ENCODE data around the gene CTXN2. TPM values are rescaled to one million over a fixed set of nuclear protein-coding genes. Genes with fewer than 3 reads are reported as not detected.

Gene CTXN2
- total RNA-seq, 1 donor from 2014 or later = not detected

DNA sequence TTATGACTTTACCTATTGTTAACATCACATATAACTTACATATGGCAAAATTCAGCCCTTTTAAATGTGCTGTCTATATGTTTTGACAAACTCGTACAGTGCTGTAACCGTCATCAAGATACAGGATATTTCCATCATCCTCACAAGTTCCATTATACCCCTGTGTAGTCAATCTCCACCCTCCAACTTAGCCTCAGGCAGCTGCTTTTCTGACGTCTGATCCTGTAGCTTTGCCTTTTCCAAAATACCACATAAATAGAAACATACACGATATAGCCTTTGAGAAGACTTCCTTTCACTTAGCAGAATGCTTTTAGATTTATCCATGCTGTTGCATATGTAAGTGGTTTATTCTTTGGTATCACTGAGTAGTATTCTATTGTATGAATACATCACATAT is 61.7 kb downstream of the CTXN2 start:
- no peak for ATAC-seq
- Histone ChIP-seq H3K4me3 (no peak overlapping the region), H3K36me3 (no peaks in the 10 kb centered on the region), H3K4me1 (no peaks in the 10 kb centered on the region), H3K27ac (no peak overlapping the region), H3K9me3 (no peaks in the 10 kb centered on the region), H3K27me3 (ENCODE audit: low read depth) (no peaks in the 10 kb centered on the region)
- intact Hi-C loops (cut with DNase I) = no loop called here
- TF ChIP-seq, protein P1, sequence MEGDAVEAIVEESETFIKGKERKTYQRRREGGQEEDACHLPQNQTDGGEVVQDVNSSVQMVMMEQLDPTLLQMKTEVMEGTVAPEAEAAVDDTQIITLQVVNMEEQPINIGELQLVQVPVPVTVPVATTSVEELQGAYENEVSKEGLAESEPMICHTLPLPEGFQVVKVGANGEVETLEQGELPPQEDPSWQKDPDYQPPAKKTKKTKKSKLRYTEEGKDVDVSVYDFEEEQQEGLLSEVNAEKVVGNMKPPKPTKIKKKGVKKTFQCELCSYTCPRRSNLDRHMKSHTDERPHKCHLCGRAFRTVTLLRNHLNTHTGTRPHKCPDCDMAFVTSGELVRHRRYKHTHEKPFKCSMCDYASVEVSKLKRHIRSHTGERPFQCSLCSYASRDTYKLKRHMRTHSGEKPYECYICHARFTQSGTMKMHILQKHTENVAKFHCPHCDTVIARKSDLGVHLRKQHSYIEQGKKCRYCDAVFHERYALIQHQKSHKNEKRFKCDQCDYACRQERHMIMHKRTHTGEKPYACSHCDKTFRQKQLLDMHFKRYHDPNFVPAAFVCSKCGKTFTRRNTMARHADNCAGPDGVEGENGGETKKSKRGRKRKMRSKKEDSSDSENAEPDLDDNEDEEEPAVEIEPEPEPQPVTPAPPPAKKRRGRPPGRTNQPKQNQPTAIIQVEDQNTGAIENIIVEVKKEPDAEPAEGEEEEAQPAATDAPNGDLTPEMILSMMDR (IDR thresholded peaks at IDR 0.05) = no peak
- no peak for DNase-seq

Other genes starting within 250 kb of the CTXN2 start
- not detected for gene SLC24A5, start 70.7 kb upstream of the CTXN2 start, total RNA-seq
- 18.8 TPM for gene MYEF2, start 13.4 kb upstream of the CTXN2 start, total RNA-seq
- not detected for gene SLC12A1, start 14.6 kb downstream of the CTXN2 start, total RNA-seq
- gene DUT, start 139.8 kb downstream of the CTXN2 start, total RNA-seq = 100 TPM